GM13977 (cell line): Measurements from ENCODE around the gene WDR13.

Experiments used
- DNase-seq: peaks from one replicate; pipeline ENCODE4 v3.0.0; 2012; ENCODE audit warnings: low spot score
- CTCF ChIP-seq: IDR thresholded peaks from 2 replicates; pipeline ENCODE4 v1.5.1; 2012; ENCODE audit warnings: mild to moderate bottlenecking, control low read depth; ENCODE audit not compliant: insufficient read depth; ENCODE audit errors: extremely low read depth, missing control alignments
- in situ Hi-C: fragments of 300-500 bp; cut with MboI; formaldehyde crosslinking; loops from one replicate; pipeline ENCODE4 v1.12.0; 2022; ENCODE audit warnings: low sequenced_read_pairs, low pct_unique_long_range_greater_than_20kb, mixed read lengths, inconsistent platforms; ENCODE audit not compliant: unreplicated experiment

WDR13 gene

DNA sequence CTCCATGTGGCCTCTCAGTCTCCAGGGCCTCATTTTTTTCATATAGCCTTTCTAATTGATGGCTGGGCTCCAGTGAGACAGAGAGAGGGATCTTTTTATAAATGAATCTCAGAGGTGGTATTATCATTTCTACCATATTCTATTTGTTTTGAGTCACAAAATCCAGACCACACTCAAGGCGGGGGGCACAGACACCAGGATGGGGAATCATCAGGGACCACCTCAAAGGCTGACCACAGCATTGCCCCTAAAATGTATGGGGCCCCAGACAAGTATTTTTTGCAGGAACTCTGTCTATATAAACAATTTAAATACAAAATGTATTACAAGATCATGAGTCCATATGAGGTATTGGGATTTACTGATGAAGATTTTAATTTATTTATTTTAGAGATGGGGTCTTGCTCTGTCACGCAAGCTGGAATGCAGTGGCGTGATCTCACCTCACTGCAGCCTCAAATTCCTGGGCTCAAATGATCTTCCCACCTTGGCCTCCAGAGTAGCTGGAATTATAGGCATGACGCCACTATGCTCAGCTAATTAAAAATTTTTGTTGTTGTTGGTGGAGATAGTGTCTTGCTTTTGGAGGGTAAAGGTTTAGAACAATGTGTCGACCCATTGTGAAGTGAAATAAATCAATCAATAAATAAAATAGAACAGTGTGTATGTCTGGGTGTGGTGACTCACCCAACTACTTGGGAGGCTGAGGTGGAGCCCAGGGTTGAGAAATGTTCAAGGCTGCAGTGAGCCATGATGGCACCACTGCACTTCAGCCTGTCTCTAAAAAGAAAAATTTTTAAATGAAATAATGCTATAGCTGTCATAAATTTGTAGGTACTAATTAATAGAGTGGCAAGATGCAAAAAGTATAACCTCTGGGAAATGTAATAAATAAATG lies 29.4 kb downstream of the WDR13 start:
- in situ Hi-C loops: no loop called here
- TF ChIP-seq CTCF: no peak
- DNase-seq: no peak

GRCh38 chrX:48631376-48632090 lies 34.2 kb downstream of the WDR13 start:
- DNase-seq: peak; percentile 77
- peak; percentile 25 for TF ChIP-seq CTCF
- in situ Hi-C loops: no loop called here

DNA sequence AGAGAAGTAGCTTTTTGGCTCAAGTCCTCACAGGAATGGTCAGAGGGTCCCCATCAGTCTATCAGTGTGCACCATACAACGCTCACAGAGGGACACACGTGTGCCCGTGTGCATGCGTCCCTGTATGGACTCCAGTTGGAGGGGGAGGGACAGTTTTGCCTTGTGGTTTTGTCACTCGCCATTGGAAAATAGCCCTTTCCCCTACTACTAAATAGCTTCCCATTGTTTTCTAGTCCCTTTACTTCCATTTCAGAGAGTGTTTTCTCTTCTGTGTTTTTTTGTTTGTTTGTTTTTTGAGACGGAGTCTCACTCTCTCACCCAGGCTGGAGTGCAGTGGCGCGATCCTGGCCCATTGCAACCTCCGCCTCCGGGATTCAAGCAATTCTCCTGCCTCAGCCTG lies 34.9 kb downstream of the WDR13 start:
- no peak for TF ChIP-seq CTCF
- in situ Hi-C loops: no loop called here
- DNase-seq: no peak

- no peak for DNase-seq
- in situ Hi-C loops: no loop called here
- TF ChIP-seq CTCF: no peak
These were observed 39.0 kb downstream of the WDR13 start for GRCh38 chrX:48636301-48636700.

GRCh38 chrX:48636776-48637175 lies 39.5 kb downstream of the WDR13 start:
- in situ Hi-C loops: no loop called here
- TF ChIP-seq CTCF: no peak
- no peak for DNase-seq

DNA sequence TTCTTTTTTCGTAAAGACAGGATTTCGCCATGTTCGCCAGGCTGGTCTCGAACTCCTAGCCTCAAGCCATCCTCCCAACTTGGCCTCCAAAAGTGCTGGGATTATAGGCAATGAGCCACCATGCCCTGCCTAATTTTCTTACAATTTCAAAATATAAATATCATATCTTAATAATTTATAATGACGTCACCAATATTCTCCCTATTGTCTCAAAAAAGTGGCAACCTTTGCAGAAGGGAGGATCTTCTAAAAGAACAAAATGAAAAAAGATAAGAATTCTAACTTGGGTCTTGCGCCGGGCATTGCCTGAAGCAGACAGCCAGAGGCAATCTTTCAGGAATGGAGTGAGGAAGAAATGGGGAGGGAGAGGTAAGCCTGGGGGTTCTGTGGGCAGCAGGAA lies 48.4 kb downstream of the WDR13 start:
- in situ Hi-C loops: no loop called here
- DNase-seq: no peak
- no peak for TF ChIP-seq CTCF
